Measurements from ENCODE around the gene DDX56.
"Not testable (repeated sequence)": the region's sequence is repeated elsewhere in the genome, so short reads cannot be mapped to it uniquely, and the experiment has no call there.

DDX56 gene

DNA sequence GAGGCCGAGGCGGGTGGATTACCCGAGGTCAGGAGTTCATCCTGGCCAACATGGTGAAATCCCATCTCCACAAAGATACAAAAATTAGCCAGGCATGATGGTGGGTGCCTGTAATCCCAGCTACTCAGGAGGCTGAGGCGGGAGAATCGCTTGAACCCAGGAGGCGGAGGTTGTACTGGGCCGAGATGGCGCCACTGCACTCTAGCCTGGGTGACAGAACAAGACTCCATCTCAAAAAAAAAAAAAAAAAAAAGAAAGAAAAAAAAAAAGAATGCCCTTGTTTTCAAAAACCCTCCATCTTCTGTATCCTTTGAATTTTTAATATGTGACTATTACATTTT lies 11.1 kb downstream of the DDX56 start:
- H3K4me1 Mint-ChIP-seq (ENCODE audit: low read depth); H3K27me3 Mint-ChIP-seq (ENCODE audit: low read depth); H3K27ac Mint-ChIP-seq; H3K9me3 Mint-ChIP-seq; H3K4me3 Mint-ChIP-seq: not testable (repeated sequence)
- peaks cover 21% of the 10 kb centered on the region for H3K36me3 Mint-ChIP-seq (ENCODE audit: low read depth)

DNA sequence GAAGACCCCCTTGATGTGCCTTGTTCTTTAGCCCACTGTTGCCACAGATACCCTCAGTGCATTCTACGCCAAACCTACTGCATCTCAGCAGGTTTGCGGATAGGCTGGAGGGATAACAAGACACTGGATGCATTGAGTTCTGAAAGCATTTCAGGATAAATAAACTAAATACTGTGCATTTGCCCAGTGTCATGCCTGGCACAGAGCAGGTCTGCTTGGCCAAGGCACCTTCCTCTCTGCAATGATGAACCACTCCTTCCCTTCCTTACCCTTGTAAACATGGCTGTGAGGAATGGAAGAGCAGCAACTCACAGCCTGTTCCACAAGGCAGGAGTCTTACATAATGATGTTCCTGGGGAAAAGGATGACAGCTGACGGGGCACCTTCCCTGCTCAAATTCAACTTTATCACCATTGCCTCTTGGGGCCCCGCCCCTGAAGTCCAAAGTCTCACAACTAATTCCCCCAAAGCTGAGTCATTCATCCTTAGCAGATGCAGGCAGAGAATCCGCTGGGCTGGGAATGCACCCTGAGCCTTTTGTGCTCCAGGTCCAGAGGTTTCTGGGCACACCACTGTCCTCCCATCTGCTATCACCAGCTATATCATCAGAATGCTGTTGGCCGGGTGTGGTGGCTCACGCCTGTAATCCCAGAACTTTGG lies 11.6 kb downstream of the DDX56 start:
- no peaks in the 10 kb centered on the region for H3K9me3 Mint-ChIP-seq
- no peak overlapping the region for H3K4me3 Mint-ChIP-seq
- peaks cover under 1% of the 10 kb centered on the region for H3K4me1 Mint-ChIP-seq (ENCODE audit: low read depth)
- no peak overlapping the region for H3K27ac Mint-ChIP-seq
- H3K27me3 Mint-ChIP-seq (ENCODE audit: low read depth): no peaks in the 10 kb centered on the region
- peaks cover 16% of the 10 kb centered on the region for H3K36me3 Mint-ChIP-seq (ENCODE audit: low read depth)

DNA sequence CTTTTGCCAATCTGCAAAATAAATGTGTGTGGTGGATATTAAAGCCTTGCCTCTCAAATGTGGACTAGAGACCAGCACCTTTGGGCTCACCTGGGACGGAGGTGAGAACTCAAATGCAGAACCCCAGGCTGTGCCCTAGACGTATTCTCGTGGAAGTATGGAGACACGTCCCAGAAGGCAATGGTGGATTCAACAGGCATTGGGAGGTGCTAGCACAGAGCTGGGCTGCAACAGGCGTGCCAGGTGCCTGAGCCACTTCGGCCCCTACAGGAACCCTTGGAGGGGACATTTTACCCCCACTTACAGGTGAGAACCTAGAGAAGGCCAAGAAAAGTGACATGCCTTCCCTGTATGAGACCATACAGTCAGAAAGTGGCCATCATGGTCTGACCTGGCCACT lies 12.2 kb downstream of the DDX56 start:
- Mint-ChIP-seq H3K4me1 (ENCODE audit: low read depth) (no peaks in the 10 kb centered on the region), H3K36me3 (ENCODE audit: low read depth) (peaks cover 12% of the 10 kb centered on the region), H3K4me3 (no peak overlapping the region), H3K9me3 (no peaks in the 10 kb centered on the region), H3K27me3 (ENCODE audit: low read depth) (no peaks in the 10 kb centered on the region), H3K27ac (no peak overlapping the region)

DNA sequence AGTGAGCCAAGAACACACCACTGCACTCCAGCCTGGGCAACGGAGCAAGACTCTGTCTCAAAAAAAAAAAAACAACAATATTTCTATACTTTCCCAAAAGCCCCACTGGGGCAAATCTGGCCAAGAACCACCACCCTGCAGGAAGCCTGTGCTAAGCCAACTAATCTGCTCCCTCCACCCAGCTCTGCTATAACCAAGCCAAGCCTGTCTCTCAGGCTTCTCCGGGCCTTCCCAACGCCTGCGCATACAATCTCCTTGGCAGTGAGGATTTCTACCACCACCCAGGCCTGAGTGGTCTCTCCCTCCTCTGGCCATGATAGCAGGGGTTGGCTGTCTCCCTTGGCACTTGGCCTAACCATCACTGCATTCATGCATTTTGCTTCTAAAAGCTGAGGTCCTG lies 14.2 kb downstream of the DDX56 start:
- H3K9me3 Mint-ChIP-seq: no peaks in the 10 kb centered on the region

DNA sequence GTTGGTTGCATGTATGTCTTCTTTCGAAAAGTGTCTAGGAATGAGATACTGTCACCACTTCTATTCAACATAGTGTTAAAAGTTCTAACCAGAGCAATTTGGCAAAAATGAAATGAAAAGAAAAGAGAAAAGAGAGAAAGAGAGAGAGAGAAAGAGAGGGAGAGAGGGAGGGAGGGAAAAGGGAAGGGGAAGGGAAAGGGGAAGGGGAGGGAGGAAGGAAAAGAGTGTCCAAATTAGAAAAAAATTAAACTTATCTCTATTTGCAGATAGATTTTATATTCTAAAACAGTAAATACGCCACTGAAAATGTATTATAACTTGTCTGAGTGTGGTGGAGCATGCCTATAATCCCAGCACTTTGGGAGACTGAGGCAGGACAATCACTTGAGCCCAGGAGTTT lies 16.2 kb downstream of the DDX56 start:
- Mint-ChIP-seq H3K9me3 (no peaks in the 10 kb centered on the region), H3K4me1 (ENCODE audit: low read depth) (no peaks in the 10 kb centered on the region), H3K27me3 (ENCODE audit: low read depth) (no peaks in the 10 kb centered on the region), H3K27ac (no peak overlapping the region), H3K4me3 (no peak overlapping the region), H3K36me3 (ENCODE audit: low read depth) (no peaks in the 10 kb centered on the region)

More for the DNA sequence above, 14.2 kb downstream of the DDX56 start:
- Mint-ChIP-seq H3K27me3 (ENCODE audit: low read depth) (no peaks in the 10 kb centered on the region), H3K36me3 (ENCODE audit: low read depth) (peaks cover 3% of the 10 kb centered on the region), H3K4me1 (ENCODE audit: low read depth) (no peaks in the 10 kb centered on the region), H3K27ac (no peak overlapping the region), H3K4me3 (no peak overlapping the region)

DNA sequence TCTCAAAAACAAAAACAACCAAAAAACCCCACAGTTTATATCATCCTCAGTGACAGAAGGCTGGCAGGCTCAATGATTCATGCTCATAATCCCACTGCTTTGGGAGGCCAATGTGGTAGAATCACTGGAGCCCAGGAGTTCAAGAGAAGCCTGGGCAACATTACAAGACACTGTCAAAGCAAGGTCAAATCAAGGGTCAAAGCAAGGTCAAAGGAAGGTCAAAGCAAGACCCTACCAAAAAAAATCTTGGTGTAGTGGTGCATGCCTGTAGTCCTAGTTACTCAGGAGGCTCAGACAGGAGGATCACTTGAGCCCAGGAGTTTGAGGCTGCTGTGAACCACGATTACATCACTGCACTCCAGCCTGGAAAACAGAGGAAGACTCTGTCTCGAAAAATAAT lies 18.4 kb downstream of the DDX56 start:
- no peak overlapping the region for H3K4me3 Mint-ChIP-seq
- no peaks in the 10 kb centered on the region for H3K27me3 Mint-ChIP-seq (ENCODE audit: low read depth)
- no peaks in the 10 kb centered on the region for H3K9me3 Mint-ChIP-seq
- H3K27ac Mint-ChIP-seq: no peak overlapping the region
- H3K36me3 Mint-ChIP-seq (ENCODE audit: low read depth): no peaks in the 10 kb centered on the region
- H3K4me1 Mint-ChIP-seq (ENCODE audit: low read depth): no peaks in the 10 kb centered on the region

DNA sequence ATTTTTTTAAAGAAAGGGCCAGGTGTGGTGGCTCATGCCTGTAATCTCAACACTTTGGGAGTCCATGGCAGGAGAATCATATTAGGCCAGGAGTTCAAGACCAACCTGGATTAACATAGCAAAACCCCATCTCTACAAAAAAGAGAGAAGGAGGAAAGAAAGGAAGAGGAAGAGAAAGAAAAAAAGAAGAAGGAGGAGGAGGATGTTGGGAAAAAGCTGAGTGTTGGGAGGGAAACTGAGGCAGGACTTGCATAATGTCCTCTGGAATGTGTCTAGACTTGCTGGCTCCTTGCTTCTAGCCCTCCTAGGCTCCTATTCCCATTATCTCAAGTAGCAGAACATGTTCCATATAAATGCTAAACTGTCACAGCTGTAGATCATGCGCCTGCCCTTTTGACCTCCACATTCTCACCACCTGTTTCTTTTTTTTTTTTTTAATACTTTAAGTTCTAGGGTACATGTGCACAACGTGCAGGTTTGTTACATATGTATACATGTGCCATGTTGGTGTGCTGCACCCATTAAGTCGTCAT lies 21.2 kb downstream of the DDX56 start:
- not testable (repeated sequence) for H3K27ac Mint-ChIP-seq; H3K4me1 Mint-ChIP-seq (ENCODE audit: low read depth); H3K36me3 Mint-ChIP-seq (ENCODE audit: low read depth); H3K9me3 Mint-ChIP-seq; H3K4me3 Mint-ChIP-seq
- peaks cover 15% of the 10 kb centered on the region for H3K27me3 Mint-ChIP-seq (ENCODE audit: low read depth)

DNA sequence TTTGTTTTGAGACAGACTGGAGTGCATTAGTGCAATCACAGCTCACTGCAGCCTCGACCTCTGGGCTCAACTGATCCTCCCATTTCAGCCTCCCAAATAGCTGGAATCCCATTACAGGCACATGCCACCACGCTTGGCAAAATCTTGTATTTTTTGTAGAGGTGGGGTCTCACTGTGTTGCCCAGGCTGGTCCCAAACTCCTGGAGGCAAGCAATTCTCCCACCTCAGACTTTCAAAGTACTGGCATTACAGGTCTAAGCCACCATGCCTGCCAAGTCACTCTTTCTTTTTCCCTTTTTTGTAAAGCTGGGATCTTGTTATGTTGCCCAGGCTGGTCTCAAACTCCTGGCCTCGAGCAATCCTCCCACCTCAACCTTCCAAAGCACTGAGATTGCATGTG lies 24.3 kb downstream of the DDX56 start:
- Mint-ChIP-seq H3K27me3 (ENCODE audit: low read depth) (peaks cover 24% of the 10 kb centered on the region), H3K9me3 (no peaks in the 10 kb centered on the region), H3K27ac (no peak overlapping the region), H3K36me3 (ENCODE audit: low read depth) (no peaks in the 10 kb centered on the region), H3K4me1 (ENCODE audit: low read depth) (peaks cover 7% of the 10 kb centered on the region), H3K4me3 (no peak overlapping the region)

DNA sequence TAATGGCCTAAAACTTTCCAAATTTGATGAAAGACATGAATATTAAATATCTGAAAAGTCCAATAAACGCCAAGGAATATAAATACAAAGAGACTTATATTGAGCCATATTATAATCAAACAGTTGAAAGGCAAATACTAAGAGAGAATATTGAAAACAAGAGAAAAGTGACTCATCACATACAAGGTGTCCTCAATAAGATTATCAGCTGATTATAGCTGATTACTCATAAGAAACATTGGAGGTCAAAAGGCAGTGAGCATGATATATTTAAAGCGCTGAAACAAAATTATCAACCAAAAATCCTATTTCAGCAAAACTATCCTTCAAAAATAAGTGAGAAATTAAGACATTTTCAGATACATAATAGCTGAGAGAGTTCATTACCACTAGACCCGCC lies 24.8 kb downstream of the DDX56 start:
- Mint-ChIP-seq H3K36me3 (ENCODE audit: low read depth) (no peaks in the 10 kb centered on the region), H3K4me3 (no peak overlapping the region), H3K9me3 (no peaks in the 10 kb centered on the region), H3K27me3 (ENCODE audit: low read depth) (peaks cover 24% of the 10 kb centered on the region), H3K27ac (no peak overlapping the region), H3K4me1 (ENCODE audit: low read depth) (peaks cover 7% of the 10 kb centered on the region)

DNA sequence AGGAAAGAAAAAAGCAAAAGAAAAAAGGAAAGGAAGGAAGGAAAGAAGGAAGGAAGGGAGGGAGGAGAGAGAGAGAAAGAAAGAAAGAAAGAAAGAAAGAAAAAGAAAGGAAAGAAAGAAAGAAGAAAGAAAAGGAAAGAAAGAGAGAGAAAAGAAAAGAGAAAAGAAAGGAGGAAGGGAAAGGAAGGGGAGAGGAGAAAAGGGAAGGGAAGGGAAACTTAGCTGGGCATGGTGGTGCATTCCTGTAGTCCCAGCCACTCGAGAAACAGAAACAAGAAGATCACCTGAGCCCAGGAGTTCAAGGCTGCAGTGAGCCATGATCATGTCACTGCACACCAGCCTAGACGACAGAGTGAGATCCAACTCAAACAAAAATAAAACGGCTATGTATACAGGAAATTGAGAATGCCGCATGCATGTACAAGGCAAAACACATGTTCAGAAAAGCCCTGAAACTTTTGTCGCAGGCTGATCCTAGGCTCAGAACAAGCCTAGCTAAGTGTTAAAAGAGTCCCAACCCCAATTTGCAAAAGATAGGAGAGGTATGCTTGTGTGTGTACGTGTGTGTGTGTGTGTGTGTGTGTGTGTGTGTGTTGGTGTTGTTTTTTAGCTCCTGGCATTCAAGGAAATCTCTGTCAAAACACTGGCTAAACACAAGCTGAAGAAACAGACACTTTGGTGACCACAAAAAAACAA lies 26.0 kb downstream of the DDX56 start:
- peaks cover 7% of the 10 kb centered on the region for H3K4me1 Mint-ChIP-seq (ENCODE audit: low read depth)
- no peak overlapping the region for H3K27ac Mint-ChIP-seq
- H3K27me3 Mint-ChIP-seq (ENCODE audit: low read depth): peaks cover 24% of the 10 kb centered on the region
- H3K36me3 Mint-ChIP-seq (ENCODE audit: low read depth): no peaks in the 10 kb centered on the region
- no peak overlapping the region for H3K4me3 Mint-ChIP-seq
- no peaks in the 10 kb centered on the region for H3K9me3 Mint-ChIP-seq

DNA sequence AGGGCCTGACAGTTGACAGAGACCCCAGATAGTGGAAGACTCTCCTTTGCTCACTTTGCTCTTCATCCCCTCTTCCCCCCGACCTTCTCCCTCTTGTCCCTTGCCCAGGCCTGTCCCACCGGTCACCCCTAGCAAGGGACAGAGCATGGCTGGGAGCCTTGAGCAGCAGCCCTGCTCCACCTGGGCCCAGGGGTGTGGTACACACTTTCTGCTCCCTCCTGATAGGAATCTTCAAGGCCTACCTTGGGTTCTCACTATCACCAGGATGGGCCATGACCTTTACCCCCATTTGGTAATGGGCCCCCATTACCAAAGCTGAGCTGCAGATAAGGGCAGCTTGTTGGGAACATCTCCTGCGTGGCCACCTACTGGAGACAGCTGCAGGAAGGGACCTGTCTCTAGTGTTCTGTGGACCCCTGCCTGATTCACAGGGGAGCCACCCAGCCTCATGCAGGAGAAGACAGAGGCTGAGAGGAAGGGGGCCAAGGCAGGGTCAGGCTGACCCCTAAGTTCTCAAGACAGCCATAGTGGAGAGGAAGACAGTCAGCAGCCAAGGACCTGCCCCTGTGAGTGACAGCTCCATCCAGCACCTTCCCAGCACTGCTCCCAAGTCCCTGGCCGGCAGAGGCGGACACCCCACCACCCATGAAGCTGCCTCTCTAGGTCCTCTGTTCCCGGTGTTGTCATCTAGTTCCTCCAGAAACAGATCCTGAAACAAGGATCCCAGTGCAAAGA lies 31.7 kb downstream of the DDX56 start:
- H3K27ac Mint-ChIP-seq: no peak overlapping the region
- no peaks in the 10 kb centered on the region for H3K36me3 Mint-ChIP-seq (ENCODE audit: low read depth)
- no peaks in the 10 kb centered on the region for H3K4me1 Mint-ChIP-seq (ENCODE audit: low read depth)
- no peaks in the 10 kb centered on the region for H3K9me3 Mint-ChIP-seq
- peaks cover 4% of the 10 kb centered on the region for H3K27me3 Mint-ChIP-seq (ENCODE audit: low read depth)
- H3K4me3 Mint-ChIP-seq: no peak overlapping the region

DNA sequence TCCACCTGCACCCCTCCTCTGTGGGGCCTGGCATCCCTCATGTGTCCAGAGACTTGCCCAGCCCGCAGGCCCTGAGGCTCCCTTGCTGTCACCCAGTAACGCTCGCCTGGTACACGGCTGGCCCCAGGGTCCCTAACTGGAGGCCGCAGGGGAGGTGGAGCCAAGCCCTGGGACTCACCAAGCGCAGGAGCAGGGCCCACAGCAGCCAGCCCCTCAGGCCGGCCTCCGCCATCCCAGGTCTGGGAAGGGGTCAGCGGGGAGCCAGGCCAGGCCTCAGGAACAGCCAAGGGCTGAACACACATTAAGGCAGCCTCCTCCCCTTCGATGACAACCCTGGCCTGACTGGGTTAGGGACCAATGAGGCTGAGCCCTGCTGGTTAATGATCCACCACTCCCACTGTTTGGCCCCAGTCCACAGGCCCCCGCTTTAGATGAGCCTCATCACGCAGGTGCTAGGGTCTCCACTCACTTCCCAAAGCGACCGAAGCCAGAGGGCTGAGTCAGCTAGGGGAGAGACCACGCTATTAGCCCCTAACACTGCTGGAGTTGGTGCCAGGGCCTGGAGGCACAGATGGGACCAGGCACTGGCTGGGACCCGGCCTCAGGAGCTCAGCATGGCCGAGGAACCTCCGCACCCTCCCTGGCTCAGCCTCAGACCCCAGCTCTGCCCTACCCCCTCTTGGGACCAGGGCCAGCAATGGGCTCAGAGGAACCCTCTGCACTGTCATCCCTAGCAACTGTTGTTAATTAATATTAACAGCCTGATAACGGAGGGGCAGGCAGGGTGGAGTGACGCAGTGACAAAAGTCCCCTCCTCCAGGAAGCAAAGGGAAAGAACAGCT lies 32.5 kb downstream of the DDX56 start, which contains the start of gene NPC1L1:
NPC1L1 (minus strand) TSS at position 303 of the 842 bp plus-strand sequence; CDS start at position 232, 71 bp downstream.
- no peaks in the 10 kb centered on the region for H3K4me1 Mint-ChIP-seq (ENCODE audit: low read depth)
- no peak within 1 kb of the TSS for H3K4me3 Mint-ChIP-seq
- H3K27me3 Mint-ChIP-seq (ENCODE audit: low read depth): no peaks in the 10 kb centered on the region
- no peaks in the 10 kb centered on the region for H3K36me3 Mint-ChIP-seq (ENCODE audit: low read depth)
- no peak within 1 kb of the TSS for H3K27ac Mint-ChIP-seq
- no peaks in the 10 kb centered on the region for H3K9me3 Mint-ChIP-seq

DNA sequence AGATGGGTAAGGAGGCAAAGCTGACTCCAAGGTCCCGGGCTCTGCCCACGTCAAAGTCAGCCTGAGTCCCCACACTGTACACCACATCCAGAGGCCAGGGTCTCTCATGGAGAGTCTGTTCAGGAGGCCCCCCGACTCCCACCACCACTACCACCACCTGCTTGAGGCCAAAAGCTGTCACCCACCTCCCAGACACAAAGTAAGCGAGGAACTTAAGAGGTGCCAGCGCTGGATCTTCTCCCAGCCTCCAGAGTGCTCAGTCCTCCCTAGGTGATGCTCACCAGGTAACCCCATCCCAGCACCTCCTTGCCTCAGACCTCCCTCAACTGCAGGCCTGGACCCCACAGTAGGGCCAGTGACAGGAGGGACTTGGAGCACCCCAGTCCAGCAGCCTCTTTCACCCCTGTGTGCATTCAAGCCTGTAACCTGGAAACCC lies 33.1 kb downstream of the DDX56 start:
- no peaks in the 10 kb centered on the region for H3K4me1 Mint-ChIP-seq (ENCODE audit: low read depth)
- H3K9me3 Mint-ChIP-seq: no peaks in the 10 kb centered on the region
- H3K4me3 Mint-ChIP-seq: no peak overlapping the region
- no peak overlapping the region for H3K27ac Mint-ChIP-seq
- no peaks in the 10 kb centered on the region for H3K27me3 Mint-ChIP-seq (ENCODE audit: low read depth)
- no peaks in the 10 kb centered on the region for H3K36me3 Mint-ChIP-seq (ENCODE audit: low read depth)
